PC-9 (cell line): Measurements from ENCODE around the gene KAT7.

Source experiments
- CTCF ChIP-seq: fragments of 200-600 bp; sonication (generic); conservative IDR thresholded peaks from 2 replicates; pipeline ENCODE4 v1.6.1; 2017; ENCODE audit warnings: mixed run types, antibody characterized with exemption, mild to moderate bottlenecking, moderate library complexity
- EZH2 ChIP-seq: fragments of 200-600 bp; sonication (generic); IDR thresholded peaks from 2 replicates; pipeline ENCODE4 v1.8.0; 2017; ENCODE audit warnings: antibody characterized with exemption, low read depth

- TF ChIP-seq CTCF (no peak), EZH2 (no peak)
Measured at GRCh38 chr17:49839455-49839854, 51.0 kb downstream of the KAT7 start.
